Tibial nerve (tissue), 4 donors: ENCODE measurements around the gene SLC6A6. TPM values are rescaled to one million over a fixed set of nuclear protein-coding genes. Genes with fewer than 3 reads are reported as not detected.

Experiments used
- DNase-seq, 2 donors: peaks; one replicate each; pipeline ENCODE4 v3.0.0-alpha.2; 2019; ENCODE audit warnings: low spot score in 2 of 2
- H3K27ac ChIP-seq, 4 donors: fragments of 200-600 bp; sonication (generic) in 3 of 4; one replicate each; pipeline ENCODE4 v1.5.1; 2017 to 2019; ENCODE audit warnings: mild to moderate bottlenecking in 1 of 4
- H3K27me3 ChIP-seq, 2 donors: fragments of 200-600 bp; sonication (generic) in 1 of 2; one replicate each; pipeline versions ENCODE4 v1.5.1 to v1.6.0; 2017 to 2019
- H3K36me3 ChIP-seq, 3 donors: fragments of 200-600 bp; sonication (generic); one replicate each; pipeline ENCODE4 v1.5.1; 2018 to 2019
- H3K4me1 ChIP-seq, 4 donors: fragments of 200-600 bp; sonication (generic) in 3 of 4; one replicate each; pipeline ENCODE4 v1.5.1; 2017 to 2019
- H3K4me3 ChIP-seq, 4 donors: fragments of 200-600 bp; sonication (generic) in 3 of 4; one replicate each; pipeline ENCODE4 v1.5.1; 2017 to 2019; ENCODE audit warnings: mild to moderate bottlenecking in 1 of 4, moderate library complexity in 1 of 4
- H3K9me3 ChIP-seq, 4 donors: fragments of 200-600 bp; sonication (generic) in 3 of 4; one replicate each; pipeline ENCODE4 v1.5.1; 2017 to 2019
- CTCF ChIP-seq, 5 experiments: fragments of 200-600 bp in 3 of 5; fragments of 450-650 bp in 2 of 5; sonication (generic) in 3 of 5; IDR thresholded peaks; one replicate each; pipeline ENCODE4 v1.5.1; 2016 to 2019; ENCODE audit warnings: antibody characterized with exemption in 5 of 5, mild to moderate bottlenecking in 3 of 5, moderate library complexity in 2 of 5
- EP300 ChIP-seq, 2 donors: sonication (generic); formaldehyde crosslinking; IDR thresholded peaks; one replicate each; pipeline ENCODE4 v1.6.1; 2017; ENCODE audit warnings: antibody characterized with exemption in 2 of 2, mild to moderate bottlenecking in 1 of 2
- POLR2A ChIP-seq, 2 donors: fragments of 450-650 bp; IDR thresholded peaks; one replicate each; pipeline ENCODE4 v1.6.1; 2017; ENCODE audit warnings: antibody characterized with exemption in 2 of 2, mild to moderate bottlenecking in 2 of 2, moderate library complexity in 2 of 2
- WGBS, 2 donors: methylation state at CpG; one replicate each; pipeline ENCODE4 v1.1.5; 2018; 5-methylcytosine and 5-hydroxymethylcytosine counted together
- total RNA-seq, 4 donors: library from RNA; depleted of rRNA; stranded (reverse); fragments of >200 nt; gene quantifications; one replicate each; pipeline ENCODE4 v1.1.0, GENCODE V29; 2016

Gene SLC6A6
- total RNA-seq, 4 donors from 2014 or later, result 11.8 to 24.9 (median 13.5) TPM

GRCh38 chr3:14360123-14360881 is 42.1 kb upstream of the SLC6A6 start:
- no peak overlapping the region for H3K4me3 ChIP-seq
- WGBS, 2 donors, result 55 to 62% methylated on average over 14 of the region's 14 CpGs
- H3K27ac ChIP-seq, result no peak overlapping the region
- H3K36me3 ChIP-seq, result no peaks in the 10 kb centered on the region
- DNase-seq, result no peak
- H3K9me3 ChIP-seq, result no peaks in the 10 kb centered on the region
- H3K4me1 ChIP-seq, result peaks cover 0 to 23% (median 0%) of the 10 kb centered on the region in 4 donors
- peaks cover 0 to 5% of the 10 kb centered on the region in 2 donors for H3K27me3 ChIP-seq
- TF ChIP-seq CTCF (IDR thresholded peaks at IDR 0.05) (no peak), EP300 (IDR thresholded peaks at IDR 0.05) (no peak), POLR2A (IDR thresholded peaks at IDR 0.05) (no peak)

GRCh38 chr3:14361068-14361677 is 41.2 kb upstream of the SLC6A6 start:
- Histone ChIP-seq H3K4me1 (peaks cover 0 to 24% (median 0%) of the 10 kb centered on the region in 4 donors), H3K4me3 (no peak overlapping the region), H3K27me3 (peaks cover 0 to 6% of the 10 kb centered on the region in 2 donors), H3K27ac (no peak overlapping the region), H3K36me3 (no peaks in the 10 kb centered on the region), H3K9me3 (no peaks in the 10 kb centered on the region)
- DNase-seq, result no peak
- no peak for TF ChIP-seq POLR2A (IDR thresholded peaks at IDR 0.05)
- no peak for TF ChIP-seq CTCF (IDR thresholded peaks at IDR 0.05)
- TF ChIP-seq EP300 (IDR thresholded peaks at IDR 0.05), result no peak
- 82 to 84% methylated on average over 8 of the region's 8 CpGs for WGBS, 2 donors

GRCh38 chr3:14362890-14363289 is 39.5 kb upstream of the SLC6A6 start:
- WGBS, 2 donors, result 77 to 86% methylated on average over 3 of the region's 3 CpGs

GRCh38 chr3:14363379-14363778 is 39.0 kb upstream of the SLC6A6 start:
- H3K27me3 ChIP-seq, result peaks cover 0 to 6% of the 10 kb centered on the region in 2 donors

More at GRCh38 chr3:14362890-14363289, 39.5 kb upstream of the SLC6A6 start:
- no peak for DNase-seq
- Histone ChIP-seq H3K27me3 (peaks cover 0 to 6% of the 10 kb centered on the region in 2 donors), H3K36me3 (no peaks in the 10 kb centered on the region), H3K4me1 (peaks cover 0 to 37% (median 0%) of the 10 kb centered on the region in 4 donors), H3K27ac (no peak overlapping the region), H3K4me3 (no peak overlapping the region), H3K9me3 (no peaks in the 10 kb centered on the region)
- TF ChIP-seq EP300 (IDR thresholded peaks at IDR 0.05) (no peak), CTCF (IDR thresholded peaks at IDR 0.05) (no peak), POLR2A (IDR thresholded peaks at IDR 0.05) (no peak)

More at GRCh38 chr3:14363379-14363778, 39.0 kb upstream of the SLC6A6 start:
- Histone ChIP-seq H3K27ac (no peak overlapping the region), H3K36me3 (no peaks in the 10 kb centered on the region), H3K4me3 (no peak overlapping the region), H3K9me3 (no peaks in the 10 kb centered on the region), H3K4me1 (peaks cover 0 to 32% (median 0%) of the 10 kb centered on the region in 4 donors)
- no peak for DNase-seq
- TF ChIP-seq CTCF (IDR thresholded peaks at IDR 0.05) (no peak), POLR2A (IDR thresholded peaks at IDR 0.05) (no peak), EP300 (IDR thresholded peaks at IDR 0.05) (no peak)
- WGBS, 2 donors, result 78 to 79% methylated on average over 3 of the region's 3 CpGs
